Hindlimb muscle (tissue), 1 donor: ENCODE measurements around the gene APOC3. TPM values are rescaled to one million over a fixed set of nuclear protein-coding genes. Genes with fewer than 3 reads are reported as not detected.

Experiments used
- DNase-seq: peaks from one replicate; pipeline ENCODE4 v3.0.0-alpha.2; 2013
- polyA plus RNA-seq: library from polyadenylated mRNA; unstranded; fragments of 120-200 nt; gene quantifications from one replicate; pipeline ENCODE4 v1.2.1, GENCODE V29; 2013; ENCODE audit not compliant: insufficient read length

The APOC3 gene
- polyA plus RNA-seq, 1 donor = not detected

DNA sequence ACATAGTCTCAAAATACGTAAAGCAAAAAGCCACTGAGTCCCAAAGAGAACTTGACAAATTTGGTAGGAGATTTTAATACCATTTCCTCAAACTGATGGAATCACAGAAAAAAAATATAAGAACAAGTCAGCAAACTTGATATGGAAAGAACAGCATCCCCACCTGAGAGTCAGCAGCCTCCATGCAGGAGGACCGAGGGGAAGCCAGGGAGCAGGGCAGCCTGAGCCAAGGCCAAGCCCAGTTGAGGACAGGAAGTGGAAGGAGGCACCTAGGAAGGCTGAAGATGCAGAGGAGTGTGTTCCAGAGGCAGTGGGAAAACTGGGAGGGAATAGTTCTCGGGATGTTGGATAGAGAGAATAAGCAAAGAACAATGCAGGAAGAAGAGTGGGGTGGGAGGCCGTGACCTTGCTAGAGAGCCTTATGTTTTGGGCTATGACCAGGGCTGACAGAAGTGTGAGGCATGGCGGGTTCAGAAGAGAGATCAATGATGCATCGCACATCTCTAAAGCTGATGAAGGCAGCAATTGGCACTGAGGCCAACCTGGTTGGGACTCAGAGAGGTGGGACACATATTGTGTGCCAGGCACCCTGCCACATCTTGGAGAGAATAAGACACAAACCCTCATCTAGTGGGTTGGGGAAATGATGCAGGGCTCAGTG lies 22.0 kb upstream of the APOC3 start:
- DNase-seq = no peak

DNA sequence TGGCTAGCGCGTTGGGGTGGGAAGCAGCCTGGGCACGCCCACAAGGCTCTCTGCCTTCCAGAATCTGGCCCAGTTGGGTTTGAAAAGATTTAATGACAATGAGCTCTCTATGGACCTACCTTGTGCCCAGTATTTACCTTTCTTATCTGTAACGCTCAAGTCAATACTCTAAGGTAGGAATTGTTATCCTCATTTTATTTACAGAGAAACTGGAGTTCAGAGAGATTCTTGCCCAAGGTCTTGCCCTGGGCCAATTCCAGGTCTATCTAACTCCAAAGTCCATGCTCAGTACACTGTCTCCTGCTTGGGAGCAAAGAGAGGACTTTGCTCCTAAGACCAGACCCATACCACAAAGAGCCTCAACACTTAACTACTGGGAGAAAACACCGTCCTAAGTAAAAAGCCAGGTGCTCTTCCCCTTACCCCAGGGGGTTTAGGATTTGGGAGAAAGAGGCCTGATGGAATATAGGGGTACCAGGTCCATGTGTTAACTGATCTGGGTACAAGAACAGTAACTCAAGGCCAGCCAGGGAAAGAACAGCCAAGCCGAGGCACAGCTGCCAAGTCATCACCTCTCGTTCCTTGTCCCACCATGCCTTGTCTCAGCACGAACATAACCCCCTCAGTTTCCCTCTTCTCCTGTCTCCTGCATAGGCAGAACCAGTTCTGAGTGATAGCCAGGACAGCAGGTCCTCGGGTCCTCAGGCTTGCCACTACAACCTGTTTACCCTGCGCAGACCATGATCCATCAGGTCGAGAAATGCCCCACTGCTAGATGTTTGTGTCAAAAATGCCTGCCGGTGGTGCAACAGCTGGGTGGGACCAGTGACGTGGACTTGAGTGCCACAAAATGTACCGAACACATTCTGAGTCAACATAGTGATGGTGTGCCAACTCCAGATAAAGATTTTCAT lies 21.2 kb upstream of the APOC3 start:
- no peak for DNase-seq

DNA sequence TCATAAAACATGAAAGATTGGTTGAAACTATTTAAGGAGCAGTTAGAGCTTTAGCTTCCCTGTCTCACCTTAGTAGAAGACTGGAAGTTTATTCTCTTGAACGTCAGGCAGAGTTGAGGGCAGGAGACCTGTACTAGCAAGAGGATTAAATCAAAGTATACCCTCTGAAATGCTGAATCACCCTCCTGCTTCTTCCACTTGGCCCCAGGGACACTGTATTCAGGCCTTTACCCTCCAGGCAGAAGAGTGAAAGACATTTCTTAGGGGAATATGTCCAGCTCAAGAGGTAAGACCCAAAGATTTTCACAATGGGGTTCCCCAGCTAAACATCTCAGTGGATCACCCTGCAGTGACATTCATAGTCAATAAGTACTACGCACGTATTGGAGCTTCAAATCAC lies 18.5 kb upstream of the APOC3 start:
- DNase-seq = no peak

DNA sequence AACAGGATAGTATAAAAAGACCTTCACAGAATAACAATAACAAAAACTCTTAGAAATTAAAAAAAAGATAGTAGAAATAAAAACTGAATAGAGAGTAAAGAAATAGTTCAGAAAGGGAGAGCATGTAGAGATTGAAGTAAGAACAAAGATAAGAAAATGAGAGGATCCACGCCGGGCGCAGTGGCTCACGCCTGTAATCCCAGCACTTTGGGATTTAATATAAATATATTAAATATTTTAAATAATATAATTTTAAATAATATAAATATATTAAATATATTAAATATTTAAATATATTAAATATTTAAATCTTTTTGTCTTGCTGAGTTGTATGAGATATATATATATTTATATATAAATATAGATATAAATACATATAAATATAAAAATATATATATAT lies 17.6 kb upstream of the APOC3 start:
- DNase-seq = no peak

DNA sequence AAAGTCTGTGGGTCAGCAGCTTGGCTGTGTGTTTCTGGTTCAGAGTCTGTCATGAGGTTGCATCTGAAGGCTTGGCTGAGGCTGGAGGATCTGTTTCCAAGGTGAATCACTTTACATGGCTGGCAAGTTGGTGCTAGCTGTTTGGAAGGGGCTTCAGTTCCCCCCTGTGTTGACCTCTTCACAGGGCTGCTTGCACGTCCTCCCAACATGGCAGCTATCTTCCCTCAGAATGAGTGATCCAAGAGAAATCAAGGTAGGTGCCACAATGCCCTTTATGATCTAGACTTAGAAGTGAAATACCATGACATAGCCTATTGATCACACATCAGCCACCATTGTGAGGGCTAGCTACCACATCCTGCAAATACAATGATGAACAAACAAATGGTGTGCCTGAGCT lies 16.5 kb upstream of the APOC3 start:
- DNase-seq = no peak

DNA sequence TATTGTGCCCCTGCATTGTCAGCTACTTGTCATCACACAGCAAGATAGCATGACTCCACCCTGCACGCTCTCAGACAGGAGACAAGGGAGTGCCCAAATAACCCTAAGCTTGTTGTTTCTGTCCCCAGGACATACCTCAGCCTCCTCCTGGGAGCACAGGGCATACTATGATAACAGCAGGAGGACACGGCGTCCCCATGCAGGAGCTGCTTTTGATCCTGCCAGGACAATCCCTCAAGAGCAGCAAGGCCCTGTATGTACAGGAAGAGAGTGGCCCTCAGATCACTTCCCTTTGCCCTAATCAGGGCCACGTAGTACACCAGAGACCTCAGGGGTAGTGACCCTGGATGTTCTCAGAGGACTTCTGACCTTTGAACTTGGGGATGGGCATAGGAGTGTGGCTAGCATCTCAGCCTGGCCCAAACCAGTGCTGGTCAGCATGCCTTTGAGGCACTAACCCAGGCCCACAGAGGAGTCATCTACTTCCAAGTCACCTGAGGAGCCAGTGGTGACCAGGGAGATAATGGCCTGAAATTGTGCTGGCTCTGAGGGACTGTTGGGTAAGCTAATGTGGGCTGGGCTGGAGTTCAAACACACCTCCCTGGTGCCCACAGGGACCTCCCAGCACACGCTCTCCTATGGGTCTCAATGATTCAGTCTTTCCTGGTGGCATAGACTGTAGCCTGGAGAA lies 15.8 kb upstream of the APOC3 start:
- DNase-seq = no peak

DNA sequence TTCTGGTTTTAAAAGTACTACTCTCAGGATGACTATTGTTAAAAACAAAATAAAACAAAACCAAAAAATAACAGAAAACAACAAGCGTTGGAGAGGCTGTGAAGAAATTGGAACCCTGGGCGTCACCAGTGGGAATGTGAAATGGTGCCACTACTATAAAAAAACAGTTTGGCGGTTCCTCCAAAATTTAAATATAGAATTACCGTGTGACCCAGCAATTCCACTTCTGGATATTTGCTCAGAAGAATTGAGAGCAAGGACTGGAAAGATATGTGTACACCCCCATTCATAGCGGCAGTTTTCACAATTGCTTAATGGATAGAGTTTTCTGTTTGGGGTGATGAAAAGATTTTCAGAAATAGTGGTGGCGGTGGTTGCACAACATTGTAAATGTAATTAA lies 15.2 kb upstream of the APOC3 start:
- DNase-seq = no peak

DNA sequence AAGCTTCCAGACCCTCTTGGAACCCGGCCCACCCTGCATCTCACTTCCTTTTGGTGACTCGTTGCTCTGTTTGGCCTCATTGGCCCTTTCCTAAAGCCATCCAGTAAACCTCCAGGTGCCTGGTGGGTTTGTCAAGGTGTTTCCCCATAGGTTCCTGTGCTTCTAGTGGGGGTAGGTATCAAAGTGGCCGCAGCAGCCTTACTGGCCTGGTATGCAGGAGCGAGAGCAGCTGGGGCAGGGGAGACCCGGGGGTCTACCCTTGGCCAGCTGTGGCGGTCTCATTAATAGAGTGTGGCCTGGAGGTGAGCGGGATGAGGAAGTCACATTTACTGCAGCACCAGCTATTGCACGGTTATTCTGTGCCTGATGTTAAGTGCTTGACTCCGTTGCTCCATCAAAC lies 10.7 kb upstream of the APOC3 start:
- DNase-seq = no peak

DNA sequence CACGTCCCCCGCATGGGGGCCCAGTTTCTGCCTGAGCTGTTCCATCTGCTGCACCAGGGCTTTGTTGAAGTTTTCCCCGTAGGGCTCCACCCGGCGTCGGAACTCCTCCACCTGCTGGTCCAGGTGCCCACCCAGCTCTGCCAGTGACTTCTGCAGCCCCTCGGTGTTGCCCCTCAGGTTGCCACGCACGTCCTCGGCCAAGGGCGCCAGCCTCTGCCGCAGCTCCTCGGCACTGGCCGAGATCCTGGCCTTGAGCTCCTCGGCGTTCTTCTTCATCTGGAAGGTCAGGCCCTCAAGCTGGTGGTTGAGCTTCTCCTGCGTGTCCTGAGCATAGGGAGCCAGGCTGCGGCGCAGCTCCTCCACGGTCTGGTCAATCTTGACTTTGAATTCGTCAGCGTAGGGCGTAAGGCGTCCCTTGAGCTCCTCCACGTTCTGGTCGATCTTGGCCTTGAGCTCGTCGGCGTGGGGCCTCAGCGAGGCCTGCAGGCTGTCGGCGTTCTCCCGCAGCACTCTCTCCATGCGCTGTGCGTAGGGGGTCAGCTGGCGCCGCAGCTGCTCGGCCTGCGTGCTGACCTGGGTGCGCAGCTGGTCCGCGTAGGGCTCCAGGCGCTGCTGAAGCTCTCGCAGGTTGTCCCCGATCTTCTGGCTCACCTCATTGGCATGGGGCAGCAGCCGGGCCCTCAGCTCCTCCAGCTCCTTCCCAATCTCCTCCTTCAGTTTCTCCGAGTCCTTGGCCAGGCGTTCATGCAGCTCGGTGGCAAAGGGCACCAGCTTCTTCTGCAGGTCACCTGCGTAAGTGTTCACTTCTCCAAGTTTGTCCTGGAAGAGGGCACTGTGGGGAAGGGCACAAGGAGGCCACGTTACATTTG lies 8.4 kb upstream of the APOC3 start:
- no peak for DNase-seq

DNA sequence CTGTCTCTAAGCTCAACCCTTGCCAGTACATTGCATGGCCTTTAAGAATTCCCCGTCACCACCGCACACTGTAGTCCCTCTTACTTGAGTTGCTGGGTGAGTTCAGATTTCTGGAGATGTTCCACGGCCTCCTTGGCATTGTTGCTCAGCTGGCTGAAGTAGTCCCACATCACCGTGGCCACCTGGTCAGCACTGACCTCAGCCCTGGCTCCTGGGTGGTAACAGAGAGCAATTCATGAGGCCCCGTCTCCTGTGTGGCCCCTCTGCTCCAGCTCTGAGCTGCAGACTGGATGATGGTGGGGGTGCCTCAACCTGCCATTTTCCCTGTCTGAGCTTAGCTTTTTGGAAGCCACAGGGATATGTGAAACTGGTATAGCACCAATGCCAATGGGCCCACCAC lies 7.1 kb upstream of the APOC3 start:
- no peak for DNase-seq

DNA sequence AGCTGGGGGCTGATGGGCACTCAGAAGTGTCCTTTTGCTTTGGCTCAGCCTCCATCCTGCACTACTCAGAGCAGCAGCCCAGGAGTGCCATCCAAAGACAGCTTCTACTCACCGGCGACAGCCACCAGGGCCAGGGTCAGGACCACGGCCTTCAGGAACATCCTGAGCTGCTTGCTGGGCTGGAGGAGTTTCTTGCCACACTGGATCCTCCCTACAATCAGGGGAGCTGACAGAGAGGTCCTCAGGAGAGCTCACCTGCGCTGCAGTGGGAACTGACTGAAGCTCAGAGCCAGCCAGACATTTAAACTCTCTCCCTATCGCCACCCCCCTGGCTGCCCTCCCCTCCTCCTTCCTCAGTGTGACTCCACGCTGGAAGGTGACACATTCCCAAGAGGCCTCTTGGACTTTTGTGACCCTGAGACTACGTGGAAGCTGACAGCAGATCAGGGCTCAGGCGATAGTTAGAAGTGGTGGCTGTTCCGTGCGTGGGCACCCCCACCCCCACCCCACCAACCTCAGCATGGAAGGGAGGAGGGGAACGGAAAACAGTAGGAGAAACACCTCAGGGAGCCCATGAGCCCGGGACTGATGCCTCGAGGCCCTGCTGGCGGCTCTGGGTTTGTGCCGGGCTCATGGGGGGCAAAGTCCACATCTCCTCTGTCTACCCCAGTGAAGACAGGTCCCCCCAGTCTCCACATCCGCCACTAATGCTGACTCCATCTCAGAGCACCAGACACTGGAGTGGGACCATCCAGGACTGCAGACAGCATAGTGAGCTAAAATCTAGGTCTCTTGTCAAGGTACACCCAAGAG lies 6.5 kb upstream of the APOC3 start, which contains the start of gene APOA4:
Gene APOA4 (minus strand): TSS at position 274 of the 813 bp plus-strand sequence. CDS start 113 bp downstream, at position 161.
- no peak for DNase-seq

DNA sequence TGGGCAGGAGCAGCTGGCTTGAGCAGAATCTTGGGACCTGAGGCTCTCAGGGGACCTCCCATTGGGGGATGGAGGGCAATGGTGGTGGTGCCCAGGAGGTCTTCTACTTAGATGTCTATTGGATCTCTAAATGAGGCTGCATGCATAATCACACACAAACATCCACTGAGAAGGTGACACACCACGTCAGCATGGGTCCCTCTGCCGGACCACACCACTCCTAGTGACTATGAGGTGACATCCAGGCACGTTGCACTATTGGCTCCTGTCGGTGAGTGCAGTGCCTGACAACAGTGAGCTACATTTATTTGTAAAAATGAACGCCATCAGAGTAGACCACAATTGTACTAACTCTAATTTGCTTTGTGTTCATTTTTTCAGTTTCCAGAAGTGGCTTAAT lies 4.3 kb upstream of the APOC3 start:
- DNase-seq = no peak

DNA sequence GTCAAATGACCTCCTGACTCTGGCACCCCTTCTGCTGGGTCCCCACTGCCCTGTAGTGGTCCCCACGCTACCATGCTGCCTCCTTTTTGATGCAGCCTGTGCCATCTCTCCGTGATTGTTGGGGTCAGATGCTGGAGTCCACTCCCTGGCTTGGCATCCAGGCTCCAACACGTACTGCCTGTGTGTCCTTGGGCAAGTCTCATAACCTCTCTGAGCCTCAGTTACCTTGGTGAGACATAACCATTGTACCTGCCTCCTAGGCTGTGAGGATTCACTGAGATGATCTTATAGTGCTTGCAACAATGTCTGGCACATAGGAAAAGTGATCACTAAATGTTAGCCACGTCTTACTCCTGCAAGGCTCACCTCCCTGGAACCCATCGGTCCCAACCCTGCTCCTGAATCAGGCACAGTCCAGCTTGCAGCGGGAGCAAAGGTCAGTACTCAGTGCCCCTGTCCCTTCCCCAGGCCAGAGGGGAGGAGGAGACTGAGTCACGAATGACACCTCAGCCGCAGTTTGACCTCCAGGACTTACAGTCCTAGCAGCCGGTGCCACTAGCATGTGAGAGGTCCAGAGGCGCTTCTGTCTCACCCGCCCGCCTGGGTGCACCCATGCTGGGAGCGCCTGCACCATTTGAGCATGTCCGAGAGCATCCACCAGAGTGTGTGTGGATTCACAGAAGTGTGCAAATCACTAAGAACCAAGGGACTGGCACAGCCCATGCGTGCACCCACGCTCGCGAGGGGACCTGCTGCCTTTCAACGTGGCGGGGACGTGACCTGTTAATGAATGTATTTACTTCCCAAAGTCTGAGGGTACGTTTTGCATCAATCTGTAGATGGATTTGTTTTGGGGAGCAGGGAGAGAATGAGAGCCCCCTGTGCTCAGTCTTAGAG lies 3.6 kb upstream of the APOC3 start:
- no peak for DNase-seq

DNA sequence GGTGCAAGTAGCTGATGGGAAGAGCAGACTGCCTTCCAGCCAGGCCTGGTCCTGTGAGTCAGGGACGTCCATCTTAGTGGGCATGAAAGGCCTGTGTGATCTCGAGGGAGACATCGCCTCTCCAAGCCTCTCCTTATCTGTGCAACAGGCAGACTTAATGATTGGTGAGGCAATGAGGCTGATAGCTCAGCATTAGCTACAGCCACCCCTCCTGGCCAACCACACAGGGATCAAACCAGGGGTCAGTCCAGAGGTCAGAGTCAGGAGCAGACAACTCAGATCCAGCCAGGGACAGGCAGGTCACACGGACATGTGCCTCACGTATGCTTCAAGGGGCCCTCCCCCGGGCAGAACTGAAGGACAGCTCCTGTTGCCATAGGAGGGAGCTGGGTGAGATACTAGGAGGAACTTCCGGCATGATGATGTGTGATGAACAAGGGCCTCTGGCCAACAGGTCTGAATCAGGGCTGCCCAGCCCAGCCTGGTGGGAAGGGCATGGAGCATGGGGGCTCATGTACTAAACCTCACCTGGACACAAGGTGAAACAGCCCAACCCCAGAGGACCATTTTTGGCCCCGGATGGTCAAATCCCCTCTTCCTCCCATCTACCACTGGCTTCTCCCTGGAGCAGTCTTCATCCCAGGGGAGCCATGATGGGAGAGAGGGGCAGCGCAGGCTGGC lies 2.8 kb upstream of the APOC3 start:
- no peak for DNase-seq

DNA sequence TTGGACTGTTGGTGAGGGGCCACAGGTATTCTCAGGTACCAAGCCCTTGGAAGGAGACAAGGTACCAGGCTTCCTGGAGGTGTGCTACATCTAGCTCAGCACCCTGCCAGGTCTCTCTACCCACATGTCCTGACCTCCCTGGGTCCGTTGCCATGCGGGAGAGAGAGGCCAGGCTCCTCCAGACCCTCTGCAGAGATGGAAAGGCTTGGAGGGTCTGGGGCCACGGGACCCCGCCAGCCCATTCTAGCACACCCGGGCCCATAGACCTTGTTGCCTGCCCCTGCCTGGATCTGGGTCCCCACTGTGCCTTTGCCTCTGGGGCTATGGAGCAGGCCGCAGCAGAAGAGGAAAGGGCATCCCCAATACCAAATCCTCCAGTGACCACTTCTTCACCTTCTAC lies 2.2 kb upstream of the APOC3 start:
- DNase-seq = no peak

DNA sequence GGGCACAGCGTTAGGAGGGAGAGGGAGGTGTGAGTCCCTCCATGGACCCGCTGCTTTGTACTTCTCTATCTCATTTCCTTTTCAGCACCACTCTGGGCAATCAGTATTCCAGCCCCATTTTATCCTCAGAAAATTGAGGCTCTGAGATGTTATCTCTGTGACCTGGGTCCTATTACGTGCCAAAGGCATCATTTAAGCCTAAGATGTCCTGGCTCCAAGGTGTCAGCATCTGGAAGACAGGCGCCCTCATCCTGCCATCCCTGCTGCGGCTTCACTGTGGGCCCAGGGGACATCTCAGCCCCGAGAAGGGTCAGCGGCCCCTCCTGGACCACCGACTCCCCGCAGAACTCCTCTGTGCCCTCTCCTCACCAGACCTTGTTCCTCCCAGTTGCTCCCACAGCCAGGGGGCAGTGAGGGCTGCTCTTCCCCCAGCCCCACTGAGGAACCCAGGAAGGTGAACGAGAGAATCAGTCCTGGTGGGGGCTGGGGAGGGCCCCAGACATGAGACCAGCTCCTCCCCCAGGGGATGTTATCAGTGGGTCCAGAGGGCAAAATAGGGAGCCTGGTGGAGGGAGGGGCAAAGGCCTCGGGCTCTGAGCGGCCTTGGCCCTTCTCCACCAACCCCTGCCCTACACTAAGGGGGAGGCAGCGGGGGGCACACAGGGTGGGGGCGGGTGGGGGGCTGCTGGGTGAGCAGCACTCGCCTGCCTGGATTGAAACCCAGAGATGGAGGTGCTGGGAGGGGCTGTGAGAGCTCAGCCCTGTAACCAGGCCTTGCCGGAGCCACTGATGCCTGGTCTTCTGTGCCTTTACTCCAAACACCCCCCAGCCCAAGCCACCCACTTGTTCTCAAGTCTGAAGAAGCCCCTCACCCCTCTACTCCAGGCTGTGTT lies 829 bp upstream of the APOC3 start:
- no peak for DNase-seq

DNA sequence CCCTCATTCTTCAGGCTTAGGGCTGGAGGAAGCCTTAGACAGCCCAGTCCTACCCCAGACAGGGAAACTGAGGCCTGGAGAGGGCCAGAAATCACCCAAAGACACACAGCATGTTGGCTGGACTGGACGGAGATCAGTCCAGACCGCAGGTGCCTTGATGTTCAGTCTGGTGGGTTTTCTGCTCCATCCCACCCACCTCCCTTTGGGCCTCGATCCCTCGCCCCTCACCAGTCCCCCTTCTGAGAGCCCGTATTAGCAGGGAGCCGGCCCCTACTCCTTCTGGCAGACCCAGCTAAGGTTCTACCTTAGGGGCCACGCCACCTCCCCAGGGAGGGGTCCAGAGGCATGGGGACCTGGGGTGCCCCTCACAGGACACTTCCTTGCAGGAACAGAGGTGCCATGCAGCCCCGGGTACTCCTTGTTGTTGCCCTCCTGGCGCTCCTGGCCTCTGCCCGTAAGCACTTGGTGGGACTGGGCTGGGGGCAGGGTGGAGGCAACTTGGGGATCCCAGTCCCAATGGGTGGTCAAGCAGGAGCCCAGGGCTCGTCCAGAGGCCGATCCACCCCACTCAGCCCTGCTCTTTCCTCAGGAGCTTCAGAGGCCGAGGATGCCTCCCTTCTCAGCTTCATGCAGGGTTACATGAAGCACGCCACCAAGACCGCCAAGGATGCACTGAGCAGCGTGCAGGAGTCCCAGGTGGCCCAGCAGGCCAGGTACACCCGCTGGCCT lies 641 bp downstream of the APOC3 start:
- no peak for DNase-seq

DNA sequence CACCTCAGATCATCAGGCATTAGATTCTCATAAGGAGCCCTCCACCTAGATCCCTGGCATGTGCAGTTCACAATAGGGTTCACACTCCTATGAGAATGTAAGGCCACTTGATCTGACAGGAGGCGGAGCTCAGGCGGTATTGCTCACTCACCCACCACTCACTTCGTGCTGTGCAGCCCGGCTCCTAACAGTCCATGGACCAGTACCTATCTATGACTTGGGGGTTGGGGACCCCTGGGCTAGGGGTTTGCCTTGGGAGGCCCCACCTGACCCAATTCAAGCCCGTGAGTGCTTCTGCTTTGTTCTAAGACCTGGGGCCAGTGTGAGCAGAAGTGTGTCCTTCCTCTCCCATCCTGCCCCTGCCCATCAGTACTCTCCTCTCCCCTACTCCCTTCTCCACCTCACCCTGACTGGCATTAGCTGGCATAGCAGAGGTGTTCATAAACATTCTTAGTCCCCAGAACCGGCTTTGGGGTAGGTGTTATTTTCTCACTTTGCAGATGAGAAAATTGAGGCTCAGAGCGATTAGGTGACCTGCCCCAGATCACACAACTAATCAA lies 2.2 kb downstream of the APOC3 start:
- DNase-seq = no peak
